GM13976 (cell line): ENCODE results near the gene CRK.

Experiments
- DNase-seq: peaks from one replicate; pipeline ENCODE4 v3.0.0; 2012; ENCODE audit warnings: low spot score
- CTCF ChIP-seq: IDR thresholded peaks from 2 replicates; pipeline ENCODE4 v1.5.1; 2012; ENCODE audit warnings: borderline replicate concordance, mild to moderate bottlenecking; ENCODE audit not compliant: insufficient read depth; ENCODE audit errors: extremely low read depth, missing control alignments, control extremely low read depth
- in situ Hi-C: fragments of 300-500 bp; cut with MboI; formaldehyde crosslinking; loops from one replicate; pipeline ENCODE4 v1.12.0; 2022; ENCODE audit warnings: low sequenced_read_pairs, mixed read lengths, inconsistent platforms; ENCODE audit not compliant: unreplicated experiment

CRK gene

GRCh38 chr17:1414634-1415033 is 41.4 kb downstream of the CRK start:
- in situ Hi-C loops, result no loop called here
- no peak for TF ChIP-seq CTCF
- no peak for DNase-seq

GRCh38 chr17:1414001-1414574 is 41.9 kb downstream of the CRK start:
- no peak for DNase-seq
- TF ChIP-seq CTCF, result no peak
- in situ Hi-C loops, result no loop called here

GRCh38 chr17:1413281-1413791 is 42.7 kb downstream of the CRK start:
- in situ Hi-C loops, result no loop called here
- DNase-seq, result no peak
- no peak for TF ChIP-seq CTCF

- in situ Hi-C loops, result no loop called here
- DNase-seq, result no peak
Measured at GRCh38 chr17:1412185-1413110, 43.6 kb downstream of the CRK start.

GRCh38 chr17:1402262-1402586 is 53.8 kb downstream of the CRK start:
- no peak for DNase-seq
- no peak for TF ChIP-seq CTCF
- in situ Hi-C loops, result no loop called here

More at GRCh38 chr17:1412185-1413110, 43.6 kb downstream of the CRK start:
- TF ChIP-seq CTCF, result no peak

- DNase-seq, result peak; percentile 97
- in situ Hi-C loops, result no loop called here
- no peak for TF ChIP-seq CTCF
Measured at GRCh38 chr17:1399679-1400512, 56.1 kb downstream of the CRK start, which contains the start of gene YWHAE. Gene YWHAE (minus strand): TSS chr17:1400222. CDS start chr17:1400110, 112 bp downstream.
